HG03354 (cell line): ENCODE results near the gene ATP2A3.
A peak's percentile ranks its signal among the peaks of the same experiment; 100 is the strongest.

ENCODE experiments used
- ATAC-seq: cut with Tn5 transposase; IDR thresholded peaks from one replicate; pipeline ENCODE4 v1.9.1; 2021; ENCODE audit warnings: mild to moderate bottlenecking; ENCODE audit not compliant: unreplicated experiment, poor library complexity, severe bottlenecking

Gene ATP2A3

GRCh38 chr17:3896968-3897235 is 67.3 kb downstream of the ATP2A3 start:
- ATAC-seq: no peak

- ATAC-seq: no peak
Observed at GRCh38 chr17:3896108-3896967, 67.9 kb downstream of the ATP2A3 start.

- ATAC-seq: no peak
Observed at GRCh38 chr17:3895354-3895753, 68.9 kb downstream of the ATP2A3 start.

GRCh38 chr17:3894911-3895343 is 69.3 kb downstream of the ATP2A3 start:
- no peak for ATAC-seq

- ATAC-seq: no peak
Observed at GRCh38 chr17:3894188-3894587, 70.0 kb downstream of the ATP2A3 start.

GRCh38 chr17:3893720-3894116 is 70.5 kb downstream of the ATP2A3 start:
- ATAC-seq: no peak

GRCh38 chr17:3893003-3893719 is 71.1 kb downstream of the ATP2A3 start, which contains the start of gene CAMKK1:
Gene CAMKK1 (minus strand): TSS chr17:3893053. CDS start chr17:3885687, 7,366 bp downstream.
- peak; percentile 87 for ATAC-seq

GRCh38 chr17:3892095-3892998 is 71.9 kb downstream of the ATP2A3 start:
- ATAC-seq: peak; percentile 20

- no peak for ATAC-seq
Observed at GRCh38 chr17:3891626-3892094, 72.6 kb downstream of the ATP2A3 start.

GRCh38 chr17:3890878-3891219 is 73.4 kb downstream of the ATP2A3 start:
- no peak for ATAC-seq

- ATAC-seq: no peak
Observed at GRCh38 chr17:3890082-3890877, 74.0 kb downstream of the ATP2A3 start.

- no peak for ATAC-seq
Observed at GRCh38 chr17:3889325-3890012, 74.8 kb downstream of the ATP2A3 start.

- ATAC-seq: no peak
Observed at GRCh38 chr17:3888343-3889171, 75.7 kb downstream of the ATP2A3 start.

GRCh38 chr17:3887804-3888203 is 76.4 kb downstream of the ATP2A3 start:
- no peak for ATAC-seq

GRCh38 chr17:3887394-3887793 is 76.8 kb downstream of the ATP2A3 start:
- ATAC-seq: no peak

GRCh38 chr17:3886776-3887175 is 77.5 kb downstream of the ATP2A3 start:
- no peak for ATAC-seq

GRCh38 chr17:3885970-3886369 is 78.3 kb downstream of the ATP2A3 start:
- no peak for ATAC-seq

GRCh38 chr17:3885271-3885670 is 79.0 kb downstream of the ATP2A3 start:
- no peak for ATAC-seq
